GM06990 (cell line): Measurements from ENCODE around the gene EGR1.
"Not testable (repeated sequence)": the region's sequence is repeated elsewhere in the genome, so short reads cannot be mapped to it uniquely, and the experiment has no call there.

Experiments
- DNase-seq: peaks from one replicate; pipeline ENCODE4 v3.0.0-alpha.2; 2011; ENCODE audit not compliant: insufficient read length; ENCODE audit errors: extremely low read depth
- H3K27me3 ChIP-seq: replicated peaks from 2 replicates; pipeline ENCODE4 v1.6.0; 2011; ENCODE audit warnings: low read length; ENCODE audit not compliant: control insufficient read depth, insufficient read depth
- H3K36me3 ChIP-seq: 2 replicates; pipeline ENCODE4 v1.5.1; 2011; ENCODE audit warnings: low read length; ENCODE audit not compliant: control insufficient read depth, insufficient read depth
- H3K4me3 ChIP-seq: replicated peaks from 2 replicates; pipeline ENCODE4 v1.5.1; 2011; ENCODE audit warnings: low read depth, mild to moderate bottlenecking, control low read depth, low read length
- CTCF ChIP-seq: IDR thresholded peaks from 2 replicates; pipeline ENCODE4 v1.5.1; 2011; ENCODE audit warnings: low read length, control low read depth, mild to moderate bottlenecking, inconsistent platforms; ENCODE audit not compliant: insufficient read depth, poor library complexity, severe bottlenecking

The EGR1 gene

GRCh38 chr5:138506370-138507306 lies 41.4 kb downstream of the EGR1 start:
- H3K27me3 ChIP-seq, result no peaks in the 10 kb centered on the region
- no peak for DNase-seq
- no peak overlapping the region for H3K4me3 ChIP-seq
- peaks cover 11% of the 10 kb centered on the region for H3K36me3 ChIP-seq
- no peak for TF ChIP-seq CTCF

- not testable (repeated sequence) for DNase-seq, H3K27me3 ChIP-seq, H3K4me3 ChIP-seq
- peaks cover 14% of the 10 kb centered on the region for H3K36me3 ChIP-seq
Measured at GRCh38 chr5:138507485-138507884, 42.2 kb downstream of the EGR1 start.

- no peak for TF ChIP-seq CTCF
- Histone ChIP-seq H3K4me3 (no peak overlapping the region), H3K36me3 (peaks cover 16% of the 10 kb centered on the region), H3K27me3 (no peaks in the 10 kb centered on the region)
- no peak for DNase-seq
Measured at GRCh38 chr5:138508958-138509357, 43.7 kb downstream of the EGR1 start.

- DNase-seq, result no peak
- Histone ChIP-seq H3K36me3 (peaks cover 20% of the 10 kb centered on the region), H3K27me3 (no peaks in the 10 kb centered on the region), H3K4me3 (no peak overlapping the region)
- no peak for TF ChIP-seq CTCF
Measured at GRCh38 chr5:138514021-138514420, 48.7 kb downstream of the EGR1 start.

- no peak for TF ChIP-seq CTCF
- Histone ChIP-seq H3K4me3 (no peak overlapping the region), H3K27me3 (no peaks in the 10 kb centered on the region), H3K36me3 (peaks cover 17% of the 10 kb centered on the region)
- DNase-seq, result no peak
Measured at GRCh38 chr5:138515556-138516245, 50.4 kb downstream of the EGR1 start.

GRCh38 chr5:138517437-138517836 lies 52.2 kb downstream of the EGR1 start:
- peaks cover 13% of the 10 kb centered on the region for H3K36me3 ChIP-seq
- no peaks in the 10 kb centered on the region for H3K27me3 ChIP-seq
- no peak for TF ChIP-seq CTCF
- H3K4me3 ChIP-seq, result no peak overlapping the region
- no peak for DNase-seq
